Measurements from ENCODE around the gene SEC31B. TPM values are rescaled to one million over a fixed set of nuclear protein-coding genes. Genes with fewer than 3 reads are reported as not detected.

The SEC31B gene
- total and polyA plus RNA-seq, 2 donors from 2014 or later: 5.6 to 10.6 TPM

DNA sequence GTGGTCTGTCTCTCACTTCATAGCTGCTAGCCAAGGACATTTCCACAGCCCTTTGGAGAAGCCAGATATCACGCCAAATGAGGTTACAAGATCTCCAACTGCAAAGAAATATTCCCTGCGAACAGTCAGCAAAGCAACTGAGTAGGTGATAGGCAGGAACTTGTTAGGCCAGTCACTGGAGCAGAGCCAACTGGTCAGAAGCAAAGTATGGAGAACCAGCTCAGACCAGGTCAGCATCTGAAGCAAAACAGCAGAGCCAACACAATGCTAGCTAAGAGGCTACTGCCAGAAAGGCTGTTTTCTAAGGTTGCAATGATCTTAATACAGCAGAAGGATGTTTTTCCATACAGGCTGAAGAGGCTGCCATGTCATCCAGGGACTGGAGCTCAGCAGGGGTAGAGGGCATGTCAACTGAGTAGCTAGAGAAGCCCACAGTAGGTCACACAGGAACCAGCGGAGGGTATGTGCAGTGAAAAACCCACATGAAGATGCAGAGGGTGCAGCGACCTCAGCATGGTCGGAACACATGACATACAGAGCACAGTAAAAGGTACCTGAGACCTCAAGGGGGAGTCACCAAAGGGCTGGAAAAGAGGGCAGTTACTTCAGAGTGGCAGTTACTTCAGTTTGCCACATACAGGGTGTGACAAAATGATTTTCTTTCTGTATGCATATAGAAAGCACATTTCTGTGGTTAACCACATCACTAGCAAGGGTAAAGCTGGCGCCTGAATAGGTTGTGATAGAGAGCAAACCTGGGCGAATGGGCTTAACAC lies 8.9 kb downstream of the SEC31B start:
- Histone ChIP-seq H3K27me3 (ENCODE audit: control insufficient read depth, insufficient read depth, low read length) (no peaks in the 10 kb centered on the region), H3K36me3 (ENCODE audit: control insufficient read depth in 2 of 3, insufficient read depth in 3 of 3, low read length in 3 of 3) (peaks cover 0 to 20% (median 4%) of the 10 kb centered on the region in 3 donors), H3K4me1 (ENCODE audit: control insufficient read depth in 2 of 3, insufficient read depth in 2 of 3, low read depth in 1 of 3, low read length in 3 of 3) (peaks cover 0 to 5% (median 4%) of the 10 kb centered on the region in 3 donors), H3K9ac (ENCODE audit: low read length in 3 of 3) (no peak overlapping the region), H3K4me3 (ENCODE audit: low read length in 3 of 3) (no peak overlapping the region), H3K9me3 (ENCODE audit: control insufficient read depth in 2 of 3, insufficient read depth in 1 of 3, low read length in 3 of 3) (no peaks in the 10 kb centered on the region), H3K27ac (ENCODE audit: low read depth in 2 of 2, low read length in 2 of 2) (no peak overlapping the region)
- no peak for DNase-seq
- TF ChIP-seq, protein P1, sequence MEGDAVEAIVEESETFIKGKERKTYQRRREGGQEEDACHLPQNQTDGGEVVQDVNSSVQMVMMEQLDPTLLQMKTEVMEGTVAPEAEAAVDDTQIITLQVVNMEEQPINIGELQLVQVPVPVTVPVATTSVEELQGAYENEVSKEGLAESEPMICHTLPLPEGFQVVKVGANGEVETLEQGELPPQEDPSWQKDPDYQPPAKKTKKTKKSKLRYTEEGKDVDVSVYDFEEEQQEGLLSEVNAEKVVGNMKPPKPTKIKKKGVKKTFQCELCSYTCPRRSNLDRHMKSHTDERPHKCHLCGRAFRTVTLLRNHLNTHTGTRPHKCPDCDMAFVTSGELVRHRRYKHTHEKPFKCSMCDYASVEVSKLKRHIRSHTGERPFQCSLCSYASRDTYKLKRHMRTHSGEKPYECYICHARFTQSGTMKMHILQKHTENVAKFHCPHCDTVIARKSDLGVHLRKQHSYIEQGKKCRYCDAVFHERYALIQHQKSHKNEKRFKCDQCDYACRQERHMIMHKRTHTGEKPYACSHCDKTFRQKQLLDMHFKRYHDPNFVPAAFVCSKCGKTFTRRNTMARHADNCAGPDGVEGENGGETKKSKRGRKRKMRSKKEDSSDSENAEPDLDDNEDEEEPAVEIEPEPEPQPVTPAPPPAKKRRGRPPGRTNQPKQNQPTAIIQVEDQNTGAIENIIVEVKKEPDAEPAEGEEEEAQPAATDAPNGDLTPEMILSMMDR (IDR thresholded peaks at IDR 0.05; ENCODE audit: borderline replicate concordance, extremely low read depth, insufficient read depth): no peak
- intact Hi-C loops (cut with DNase I): no loop called here
- no peak for FAIRE-seq

DNA sequence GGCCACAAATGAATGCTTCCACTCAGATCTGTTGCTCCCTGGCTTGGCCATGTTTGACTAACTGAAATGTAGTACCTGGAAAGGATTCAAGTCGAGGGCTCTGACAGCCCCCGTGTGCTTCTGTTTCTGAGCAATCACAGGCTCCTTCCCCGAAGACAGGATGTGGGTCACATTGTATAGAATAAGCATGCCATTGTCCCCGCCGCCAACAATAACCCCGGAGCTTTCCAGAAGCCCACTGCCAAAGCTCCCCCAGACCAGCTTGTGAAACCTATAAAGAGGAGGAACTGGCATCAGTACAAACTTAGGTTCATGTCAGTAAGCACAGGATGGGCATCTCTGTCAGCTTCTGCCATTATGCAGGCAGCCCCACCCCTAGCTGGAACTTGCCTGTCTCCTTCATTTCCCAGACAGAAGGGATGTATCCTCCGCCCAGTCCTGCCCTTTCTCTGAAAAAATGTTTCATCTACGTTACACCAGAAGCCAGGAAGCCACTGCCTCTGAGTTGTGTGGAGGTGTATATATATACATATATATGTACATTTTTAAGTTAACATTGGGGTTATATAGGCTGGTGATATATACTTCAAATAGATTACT lies 10.3 kb downstream of the SEC31B start:
- Histone ChIP-seq H3K9ac (ENCODE audit: low read length in 3 of 3) (no peak overlapping the region), H3K4me3 (ENCODE audit: low read length in 3 of 3) (no peak overlapping the region), H3K36me3 (ENCODE audit: control insufficient read depth in 2 of 3, insufficient read depth in 3 of 3, low read length in 3 of 3) (peaks cover 0 to 17% (median 4%) of the 10 kb centered on the region in 3 donors), H3K9me3 (ENCODE audit: control insufficient read depth in 2 of 3, insufficient read depth in 1 of 3, low read length in 3 of 3) (no peaks in the 10 kb centered on the region), H3K27ac (ENCODE audit: low read depth in 2 of 2, low read length in 2 of 2) (no peak overlapping the region), H3K27me3 (ENCODE audit: control insufficient read depth, insufficient read depth, low read length) (no peaks in the 10 kb centered on the region), H3K4me1 (ENCODE audit: control insufficient read depth in 2 of 3, insufficient read depth in 2 of 3, low read depth in 1 of 3, low read length in 3 of 3) (peaks cover 0 to 5% (median 4%) of the 10 kb centered on the region in 3 donors)
- FAIRE-seq: no peak
- TF ChIP-seq, protein P1 (IDR thresholded peaks at IDR 0.05; ENCODE audit: borderline replicate concordance, extremely low read depth, insufficient read depth): no peak
- no peak for DNase-seq
- intact Hi-C loops (cut with DNase I): no loop called here

GRCh38 chr10:100508691-100509150 lies 10.9 kb downstream of the SEC31B start:
- no peak overlapping the region for H3K4me3 ChIP-seq (ENCODE audit: low read length in 3 of 3)
- H3K27ac ChIP-seq (ENCODE audit: low read depth in 2 of 2, low read length in 2 of 2): no peak overlapping the region
- TF ChIP-seq, protein P1 (IDR thresholded peaks at IDR 0.05; ENCODE audit: borderline replicate concordance, extremely low read depth, insufficient read depth): peak; percentile 15
- H3K27me3 ChIP-seq (ENCODE audit: control insufficient read depth, insufficient read depth, low read length): no peaks in the 10 kb centered on the region
- H3K36me3 ChIP-seq (ENCODE audit: control insufficient read depth in 2 of 3, insufficient read depth in 3 of 3, low read length in 3 of 3): peaks cover 0 to 17% (median 4%) of the 10 kb centered on the region in 3 donors
- H3K9me3 ChIP-seq (ENCODE audit: control insufficient read depth in 2 of 3, insufficient read depth in 1 of 3, low read length in 3 of 3): no peaks in the 10 kb centered on the region
- H3K9ac ChIP-seq (ENCODE audit: low read length in 3 of 3): no peak overlapping the region
- intact Hi-C loops (cut with DNase I): no loop called here
- DNase-seq (peak in 3 of 5 donors; percentile 16 to 72 (median 64)), FAIRE-seq (no peak)
- peaks cover 0 to 5% (median 4%) of the 10 kb centered on the region in 3 donors for H3K4me1 ChIP-seq (ENCODE audit: control insufficient read depth in 2 of 3, insufficient read depth in 2 of 3, low read depth in 1 of 3, low read length in 3 of 3)

Measured in kidney (tissue), 14 donors.